IMR-90 (cell line): ENCODE results near the gene TRIM62. TPM values are rescaled to one million over a fixed set of nuclear protein-coding genes. Genes with fewer than 3 reads are reported as not detected.
A peak's percentile ranks its signal among the peaks of the same experiment; 100 is the strongest.

Experiments
- ATAC-seq: fragments of 200-7000 bp; cut with Tn5 transposase; 2 replicates; pipeline ENCODE4 v1.9.1; 2020; ENCODE audit warnings: low read depth, mild to moderate bottlenecking, moderate library complexity
- BruUV-seq: library from RNA; stranded (reverse); fragments of 400-500 nt; replicated peaks from 2 replicates; lab custom pipeline; 2021; lab: Mats Ljungman, UMichigan
- CTCF ChIA-PET: fragments of 300-600 bp; formaldehyde crosslinking; extraction: SDS; loops from one replicate; lab custom pipeline; 2021; ENCODE audit warnings: antibody characterized with exemption; lab: Yijun Ruan, JAX
- POLR2A ChIA-PET: fragments of 300-600 bp; sonication (Branson Sonifier 250); formaldehyde crosslinking; loops from one replicate; lab custom pipeline; 2022; ENCODE audit warnings: antibody characterized with exemption; ENCODE audit not compliant: unreplicated experiment; lab: Charles Lee
- DNase-seq: peaks from one replicate; pipeline ENCODE4 v3.0.0; 2013
- H2AFZ ChIP-seq: replicated peaks from 2 replicates; pipeline ENCODE3; 2013; ENCODE audit warnings: low read length, mild to moderate bottlenecking; ENCODE audit not compliant: poor library complexity
- H2AK5ac ChIP-seq: 2 replicates; pipeline ENCODE4 v1.6.1; 2013; ENCODE audit warnings: low read depth, low read length, inconsistent platforms
- H2AK9ac ChIP-seq: replicated peaks from 2 replicates; pipeline ENCODE3; 2013; ENCODE audit warnings: mild to moderate bottlenecking, low read depth, low read length, moderate library complexity; ENCODE audit not compliant: poor library complexity
- H2BK120ac ChIP-seq: 2 replicates; pipeline ENCODE4 v1.6.1; 2013; ENCODE audit warnings: low read depth, low read length, inconsistent platforms
- H2BK15ac ChIP-seq: 3 replicates; pipeline ENCODE4 v1.6.1; 2013; ENCODE audit warnings: low read depth, low read length, inconsistent platforms
- H2BK20ac ChIP-seq: 2 replicates; pipeline ENCODE4 v1.6.1; 2013; ENCODE audit warnings: low read depth, mild to moderate bottlenecking, inconsistent platforms, low read length, moderate library complexity
- H2BK5ac ChIP-seq: 2 replicates; pipeline ENCODE4 v1.6.1; 2013; ENCODE audit warnings: mild to moderate bottlenecking, low read depth, low read length, inconsistent platforms; ENCODE audit not compliant: poor library complexity, severe bottlenecking
- H3K14ac ChIP-seq: replicated peaks from 2 replicates; pipeline ENCODE4 v1.6.1; 2013; ENCODE audit warnings: low read depth, low read length, inconsistent platforms
- H3K18ac ChIP-seq: 2 replicates; pipeline ENCODE4 v1.6.1; 2013; ENCODE audit warnings: low read depth, low read length, control low read depth
- H3K23ac ChIP-seq: 2 replicates; pipeline ENCODE4 v1.6.1; 2013; ENCODE audit warnings: low read depth, low read length, inconsistent platforms
- H3K27ac ChIP-seq: 2 replicates; pipeline ENCODE4 v1.5.1; 2013; ENCODE audit warnings: mild to moderate bottlenecking, control low read depth, low read length; ENCODE audit not compliant: insufficient read depth
- H3K27me3 ChIP-seq: 2 replicates; pipeline ENCODE4 v1.6.1; 2013; ENCODE audit warnings: low read length; ENCODE audit not compliant: control insufficient read depth, insufficient read depth
- H3K36me3 ChIP-seq: 2 replicates; pipeline ENCODE4 v1.6.1; 2013; ENCODE audit warnings: low read length, mixed read lengths; ENCODE audit not compliant: control insufficient read depth, insufficient read depth
- H3K4ac ChIP-seq: 2 replicates; pipeline ENCODE4 v1.6.1; 2013; ENCODE audit warnings: low read depth, low read length, inconsistent platforms
- H3K4me1 ChIP-seq: 2 replicates; pipeline ENCODE4 v1.6.1; 2013; ENCODE audit warnings: low read length, mixed read lengths; ENCODE audit not compliant: control insufficient read depth, insufficient read depth
- H3K4me2 ChIP-seq: 2 replicates; pipeline ENCODE4 v1.6.1; 2013; ENCODE audit warnings: low read depth, mild to moderate bottlenecking, control low read depth, low read length, moderate library complexity
- H3K4me3 ChIP-seq: 2 replicates; pipeline ENCODE4 v1.5.1; 2013; ENCODE audit warnings: low read depth, mild to moderate bottlenecking, control low read depth, low read length, moderate library complexity; ENCODE audit not compliant: insufficient read depth
- H3K56ac ChIP-seq: 2 replicates; pipeline ENCODE4 v1.6.1; 2013; ENCODE audit warnings: low read length, inconsistent platforms; ENCODE audit not compliant: insufficient read depth; ENCODE audit errors: extremely low read depth
- H3K79me1 ChIP-seq, 2 experiments: 2 replicates each; pipeline ENCODE4 v1.6.1; 2013; ENCODE audit warnings: low read length in 2 of 2, inconsistent platforms in 1 of 2, low read depth in 1 of 2
- H3K9ac ChIP-seq: 2 replicates; pipeline ENCODE4 v1.6.1; 2013; ENCODE audit warnings: low read depth, low read length, control low read depth
- H3K9me1 ChIP-seq: 2 replicates; pipeline ENCODE4 v1.6.1; 2013; ENCODE audit warnings: low read length, inconsistent platforms; ENCODE audit not compliant: insufficient read depth
- H3K9me3 ChIP-seq: 2 replicates; pipeline ENCODE4 v1.6.1; 2013; ENCODE audit warnings: low read length; ENCODE audit not compliant: control insufficient read depth, insufficient read depth
- H4K20me1 ChIP-seq: 2 replicates; pipeline ENCODE4 v1.6.1; 2013; ENCODE audit warnings: low read length, inconsistent platforms; ENCODE audit not compliant: insufficient read depth
- H4K5ac ChIP-seq: 2 replicates; pipeline ENCODE4 v1.6.1; 2013; ENCODE audit warnings: mild to moderate bottlenecking, low read depth, low read length, control low read depth
- H4K8ac ChIP-seq, 2 experiments: 2 replicates each; pipeline ENCODE4 v1.6.1; 2013; ENCODE audit warnings: low read depth in 2 of 2, low read length in 2 of 2, control low read depth in 1 of 2, inconsistent platforms in 1 of 2
- H4K91ac ChIP-seq: 2 replicates; pipeline ENCODE4 v1.6.1; 2013; ENCODE audit warnings: low read depth, low read length, inconsistent platforms; ENCODE audit not compliant: insufficient read depth
- CEBPB ChIP-seq: IDR thresholded peaks from 2 replicates; pipeline ENCODE4 v1.6.1; 2012; ENCODE audit warnings: low read depth, low read length, improper control_type of control experiment
- MAFK ChIP-seq: IDR thresholded peaks from 2 replicates; pipeline ENCODE4 v1.6.1; 2012; ENCODE audit warnings: low read depth, low read length, improper control_type of control experiment
- MAZ ChIP-seq: IDR thresholded peaks from 2 replicates; pipeline ENCODE4 v1.6.1; 2012; ENCODE audit warnings: low read depth, mild to moderate bottlenecking, low read length, improper control_type of control experiment, moderate library complexity, borderline replicate concordance
- MXI1 ChIP-seq: IDR thresholded peaks from 2 replicates; pipeline ENCODE4 v1.6.1; 2012; ENCODE audit warnings: low read depth, mild to moderate bottlenecking, low read length, moderate library complexity, borderline replicate concordance
- NFE2L2 ChIP-seq: fragments of 150-350 bp; IDR thresholded peaks from 2 replicates; pipeline ENCODE4 v1.6.1; 2016; ENCODE audit warnings: low read depth, mild to moderate bottlenecking, low read length
- POLR2A ChIP-seq: IDR thresholded peaks from 2 replicates; pipeline ENCODE4 v1.6.1; 2012; ENCODE audit warnings: mild to moderate bottlenecking, low read depth, low read length
- RAD21 ChIP-seq: IDR thresholded peaks from 2 replicates; pipeline ENCODE4 v1.6.1; 2012; ENCODE audit warnings: low read length, improper control_type of control experiment
- RCOR1 ChIP-seq: IDR thresholded peaks from 2 replicates; pipeline ENCODE4 v1.6.1; 2012; ENCODE audit warnings: mild to moderate bottlenecking, low read length, improper control_type of control experiment; ENCODE audit not compliant: insufficient replicate concordance
- SMC3 ChIP-seq: fragments of 150-350 bp; IDR thresholded peaks from 2 replicates; pipeline ENCODE4 v1.6.1; 2016; ENCODE audit warnings: low read depth, mild to moderate bottlenecking, antibody characterized with exemption, low read length, moderate library complexity
- WGBS, 2 experiments: methylation state at CpG; one replicate each; pipeline versions ENCODE4 v1.1.5 to v1.1.7; 2013; ENCODE audit warnings: missing lambda C conversion rate in 2 of 2; ENCODE audit not compliant: insufficient read length in 1 of 2; ENCODE audit errors: extremely low coverage in 2 of 2; 5-methylcytosine and 5-hydroxymethylcytosine counted together
- dilution Hi-C: fragments of 300-500 bp; cut with HindIII; formaldehyde crosslinking; loops from one replicate; pipeline ENCODE4 v1.14.3; 2018; ENCODE audit warnings: low sequenced_read_pairs; ENCODE audit not compliant: unreplicated experiment
- in situ Hi-C: fragments of 300-500 bp; cut with MboI; formaldehyde crosslinking; loops from 3 replicates; pipeline ENCODE4 v1.14.3; 2019; ENCODE audit warnings: low sequenced_read_pairs, inconsistent platforms, mixed read lengths
- intact Hi-C: fragments of 100-400 bp; cut with micrococcal nuclease; formaldehyde crosslinking; loops from 2 replicates; pipeline ENCODE4 v1.10.0; 2022
- polyA plus RNA-seq, 3 experiments: library from polyadenylated mRNA; depleted of rRNA; stranded (reverse); fragments of >200 nt; gene quantifications; 2 replicates each; pipeline ENCODE4 v1.2.3, GENCODE V29; 2012; ENCODE audit warnings: low replicate concordance in 1 of 3
- total RNA-seq: library from RNA; depleted of rRNA; stranded (reverse); fragments of >200 nt; gene quantifications from 2 replicates; pipeline ENCODE4 v1.2.3, GENCODE V29; 2012
- TF ChIP-seq, protein P1 (sequence below): conservative IDR thresholded peaks from 2 replicates; pipeline ENCODE4 v1.5.1; 2012; ENCODE audit warnings: mild to moderate bottlenecking, low read depth, low read length, improper control_type of control experiment
- TF ChIP-seq, protein P2 (sequence below): fragments of 150-350 bp; IDR thresholded peaks from 2 replicates; pipeline ENCODE4 v1.6.1; 2016; ENCODE audit warnings: low read depth, mild to moderate bottlenecking, low read length, moderate library complexity, borderline replicate concordance

TRIM62 gene
- total and polyA plus RNA-seq, 2 of the 4 experiments (the other 2 are of a cell fraction), result 3.0 to 11.1 TPM

DNA sequence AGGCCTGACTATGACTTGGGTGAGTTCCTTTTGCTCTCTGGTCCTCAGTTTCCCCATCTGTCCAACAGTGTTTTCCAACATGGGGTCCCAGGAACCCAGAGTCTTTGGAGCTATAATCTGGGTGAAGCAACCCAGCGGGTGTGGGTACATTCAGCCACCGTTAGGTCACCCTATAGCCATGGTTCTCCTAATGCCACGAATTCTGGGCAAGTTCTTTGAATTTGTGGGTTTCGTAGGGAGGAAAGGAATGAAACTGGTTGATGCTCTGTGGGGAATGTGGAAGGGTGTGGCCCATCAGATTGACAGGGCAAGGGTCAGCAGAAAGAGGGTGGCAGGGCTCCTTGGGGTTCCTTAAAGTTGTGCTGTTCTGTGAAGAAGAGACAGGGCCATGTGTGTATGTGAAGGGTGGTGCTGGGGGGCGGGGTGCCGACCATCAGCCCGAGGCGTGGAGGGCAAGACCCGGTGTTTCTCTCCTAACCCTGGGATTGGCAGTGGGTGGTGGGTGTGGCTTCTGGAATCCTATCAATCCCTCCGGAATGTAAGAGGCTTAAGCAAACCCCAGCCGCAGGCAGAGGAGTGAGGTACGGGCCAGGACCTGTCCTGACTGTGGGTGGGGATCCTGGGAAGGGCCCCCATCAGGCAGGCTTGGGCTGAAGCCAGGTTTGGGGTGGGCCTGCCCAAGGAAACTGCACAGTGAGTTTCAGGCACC, 39.0 kb upstream of the TRIM62 start (continued):
- no peak for TF ChIP-seq MAZ

DNA sequence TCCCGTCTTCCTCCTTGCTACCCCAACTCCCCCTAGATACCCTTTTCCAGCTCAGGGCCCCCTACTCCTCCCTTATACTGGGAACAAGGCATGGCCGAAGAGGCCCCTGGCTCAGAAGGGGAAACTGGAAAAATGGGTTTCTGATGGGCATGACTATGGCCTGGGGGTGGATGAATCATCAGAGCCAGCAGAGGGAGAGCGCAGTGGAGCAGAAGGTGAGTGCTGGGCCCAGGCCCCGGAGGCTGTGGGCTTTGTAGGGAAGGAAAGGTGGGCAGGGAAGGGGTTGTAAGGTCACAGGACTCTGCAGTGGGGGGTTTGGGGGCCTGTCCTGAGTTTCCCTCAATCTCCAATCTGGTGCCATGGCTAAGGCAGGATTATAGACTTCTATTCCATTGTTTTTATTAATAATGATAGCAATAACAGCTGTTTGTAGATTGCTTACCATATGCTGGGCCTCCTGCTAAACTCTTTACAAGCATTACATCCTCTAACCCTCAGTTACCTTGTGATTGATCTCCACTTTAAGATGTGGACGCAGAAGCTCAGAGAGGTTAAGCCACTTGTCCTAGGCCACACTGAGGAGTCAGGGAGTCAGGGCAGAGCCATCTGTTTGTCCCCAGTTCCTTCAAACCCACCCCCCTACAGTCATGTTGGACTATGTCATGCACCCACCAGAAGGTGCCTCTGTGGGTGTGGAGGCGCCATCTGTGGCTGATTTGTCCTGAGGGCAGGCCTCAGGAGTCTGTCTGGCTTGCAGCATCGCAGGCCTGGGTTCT, 38.2 kb upstream of the TRIM62 start:
- in situ Hi-C loops, result loop anchor here (25.0 kb wide), 1 partner anchor 392 kb away; no protein-coding TSS in a partner anchor
- TF ChIP-seq MAZ (no peak), NFE2L2 (no peak), MXI1 (no peak), SMC3 (no peak), RCOR1 (no peak), MAFK (no peak), CEBPB (no peak), POLR2A (no peak), RAD21 (no peak)
- TF ChIP-seq, protein P1, sequence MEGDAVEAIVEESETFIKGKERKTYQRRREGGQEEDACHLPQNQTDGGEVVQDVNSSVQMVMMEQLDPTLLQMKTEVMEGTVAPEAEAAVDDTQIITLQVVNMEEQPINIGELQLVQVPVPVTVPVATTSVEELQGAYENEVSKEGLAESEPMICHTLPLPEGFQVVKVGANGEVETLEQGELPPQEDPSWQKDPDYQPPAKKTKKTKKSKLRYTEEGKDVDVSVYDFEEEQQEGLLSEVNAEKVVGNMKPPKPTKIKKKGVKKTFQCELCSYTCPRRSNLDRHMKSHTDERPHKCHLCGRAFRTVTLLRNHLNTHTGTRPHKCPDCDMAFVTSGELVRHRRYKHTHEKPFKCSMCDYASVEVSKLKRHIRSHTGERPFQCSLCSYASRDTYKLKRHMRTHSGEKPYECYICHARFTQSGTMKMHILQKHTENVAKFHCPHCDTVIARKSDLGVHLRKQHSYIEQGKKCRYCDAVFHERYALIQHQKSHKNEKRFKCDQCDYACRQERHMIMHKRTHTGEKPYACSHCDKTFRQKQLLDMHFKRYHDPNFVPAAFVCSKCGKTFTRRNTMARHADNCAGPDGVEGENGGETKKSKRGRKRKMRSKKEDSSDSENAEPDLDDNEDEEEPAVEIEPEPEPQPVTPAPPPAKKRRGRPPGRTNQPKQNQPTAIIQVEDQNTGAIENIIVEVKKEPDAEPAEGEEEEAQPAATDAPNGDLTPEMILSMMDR, result no peak
- TF ChIP-seq, protein P2, sequence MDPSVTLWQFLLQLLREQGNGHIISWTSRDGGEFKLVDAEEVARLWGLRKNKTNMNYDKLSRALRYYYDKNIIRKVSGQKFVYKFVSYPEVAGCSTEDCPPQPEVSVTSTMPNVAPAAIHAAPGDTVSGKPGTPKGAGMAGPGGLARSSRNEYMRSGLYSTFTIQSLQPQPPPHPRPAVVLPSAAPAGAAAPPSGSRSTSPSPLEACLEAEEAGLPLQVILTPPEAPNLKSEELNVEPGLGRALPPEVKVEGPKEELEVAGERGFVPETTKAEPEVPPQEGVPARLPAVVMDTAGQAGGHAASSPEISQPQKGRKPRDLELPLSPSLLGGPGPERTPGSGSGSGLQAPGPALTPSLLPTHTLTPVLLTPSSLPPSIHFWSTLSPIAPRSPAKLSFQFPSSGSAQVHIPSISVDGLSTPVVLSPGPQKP, result no peak

More for the DNA sequence above, 38.2 kb upstream of the TRIM62 start:
- no peak overlapping the region; the same call in 1 of the 2 replicates for H3K14ac ChIP-seq
- POLR2A ChIA-PET, result interaction anchor here (0.6 kb wide), 1 partner anchor 170 kb away, joined by 3 read pairs; no protein-coding TSS in a partner anchor
- peak; percentile 56; the same call in 1 of the 2 replicates for ATAC-seq
- no peaks in the 10 kb centered on the region for H3K36me3 ChIP-seq
- peaks cover 10% of the 10 kb centered on the region for H3K4me1 ChIP-seq
- no peak overlapping the region for H2BK5ac ChIP-seq
- H3K9me1 ChIP-seq, result 0 out of 2 replicates have a peak, but pooled peaks cover 7% of the 10 kb centered on the region
- no peak overlapping the region for H2BK15ac ChIP-seq
- H3K23ac ChIP-seq, result no peak overlapping the region
- no peak overlapping the region for H3K4me2 ChIP-seq
- intact Hi-C loops (loop anchor here (2.0 to 5.0 kb wide), 4 partner anchors 77 to 252 kb away; partner anchors contain the start of gene ZSCAN20), dilution Hi-C loops (no loop called here)
- no TSS peak for BruUV-seq
- H2AK9ac ChIP-seq, result peak overlapping the region; percentile 60
- peak overlapping the region; percentile 75 for H2AFZ ChIP-seq
- H3K56ac ChIP-seq, result no peak overlapping the region
- no peak overlapping the region for H4K5ac ChIP-seq
- H3K9ac ChIP-seq, result no peak overlapping the region
- H3K4me3 ChIP-seq, result no peak overlapping the region
- no peaks in the 10 kb centered on the region for H4K20me1 ChIP-seq
- no peak overlapping the region for H2BK120ac ChIP-seq
- 0 out of 2 replicates have a peak overlapping the region, but pooled peaks have one; percentile 29 for H2BK20ac ChIP-seq
- no peaks in the 10 kb centered on the region for H3K9me3 ChIP-seq
- no peak overlapping the region for H3K27ac ChIP-seq
- peaks cover 4% of the 10 kb centered on the region; the same call in 1 of the 2 replicates for H3K27me3 ChIP-seq
- peak; percentile 45 for DNase-seq
- no peaks in the 10 kb centered on the region for H3K79me1 ChIP-seq
- H2AK5ac ChIP-seq, result no peak overlapping the region; the same call in 1 of the 2 replicates
- 83% methylated on average over 1 of the region's 7 CpGs; no CpG with 5 or more reads in 1 of the 2 experiments for WGBS, 2 experiments
- H3K18ac ChIP-seq, result no peak overlapping the region
- CTCF ChIA-PET, result interaction anchor here (3.3 kb wide), 1 partner anchor 75 kb away, joined by 12 read pairs; no protein-coding TSS in a partner anchor
- no peak overlapping the region for H4K8ac ChIP-seq
- H3K4ac ChIP-seq, result no peak overlapping the region
- no peak overlapping the region for H4K91ac ChIP-seq
